GM19438 (cell line): ENCODE results near the gene DYTN.

Experiments
- ATAC-seq: cut with Tn5 transposase; IDR thresholded peaks from one replicate; pipeline ENCODE4 v1.9.1; 2021; ENCODE audit warnings: low read depth; ENCODE audit not compliant: unreplicated experiment

The DYTN gene

DNA sequence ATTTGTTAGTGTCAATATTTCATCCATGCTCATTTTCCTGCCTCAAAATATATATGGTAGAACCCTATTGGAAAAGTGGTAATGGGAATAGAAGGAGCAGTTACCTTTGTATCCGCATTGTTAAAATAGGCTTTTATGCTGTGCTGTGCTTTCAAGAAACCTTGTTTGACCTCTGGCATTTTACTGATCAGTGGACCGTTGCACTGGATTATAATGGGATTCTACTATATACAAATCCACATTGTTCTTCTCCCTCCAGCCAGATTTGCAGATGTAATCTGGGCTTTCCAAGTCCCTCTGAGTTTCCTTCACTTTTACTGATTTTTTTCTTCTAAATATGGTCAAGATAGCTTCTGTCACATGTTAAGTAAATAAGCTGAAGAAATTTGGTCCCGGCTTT lies 99.2 kb downstream of the DYTN start:
- ATAC-seq: no peak

DNA sequence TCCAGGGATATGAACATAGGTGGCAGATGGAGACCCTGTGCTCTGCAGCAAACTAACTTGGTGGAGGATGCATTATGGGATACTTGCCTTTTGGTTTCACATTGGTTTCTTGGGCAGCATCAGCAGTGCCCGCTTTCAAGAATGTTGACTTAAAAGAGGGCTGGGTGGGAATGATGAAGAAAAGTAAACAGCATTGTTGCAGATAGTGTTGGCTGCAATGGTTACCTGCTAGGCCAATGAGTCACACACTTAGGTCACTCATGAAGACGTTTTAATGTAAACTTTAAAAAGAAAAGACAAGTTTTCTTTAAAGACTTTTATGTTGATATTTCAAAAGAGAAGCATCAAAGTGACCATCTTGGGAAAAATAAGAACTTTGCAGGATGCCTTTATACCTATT lies 102.0 kb downstream of the DYTN start:
- ATAC-seq: no peak

DNA sequence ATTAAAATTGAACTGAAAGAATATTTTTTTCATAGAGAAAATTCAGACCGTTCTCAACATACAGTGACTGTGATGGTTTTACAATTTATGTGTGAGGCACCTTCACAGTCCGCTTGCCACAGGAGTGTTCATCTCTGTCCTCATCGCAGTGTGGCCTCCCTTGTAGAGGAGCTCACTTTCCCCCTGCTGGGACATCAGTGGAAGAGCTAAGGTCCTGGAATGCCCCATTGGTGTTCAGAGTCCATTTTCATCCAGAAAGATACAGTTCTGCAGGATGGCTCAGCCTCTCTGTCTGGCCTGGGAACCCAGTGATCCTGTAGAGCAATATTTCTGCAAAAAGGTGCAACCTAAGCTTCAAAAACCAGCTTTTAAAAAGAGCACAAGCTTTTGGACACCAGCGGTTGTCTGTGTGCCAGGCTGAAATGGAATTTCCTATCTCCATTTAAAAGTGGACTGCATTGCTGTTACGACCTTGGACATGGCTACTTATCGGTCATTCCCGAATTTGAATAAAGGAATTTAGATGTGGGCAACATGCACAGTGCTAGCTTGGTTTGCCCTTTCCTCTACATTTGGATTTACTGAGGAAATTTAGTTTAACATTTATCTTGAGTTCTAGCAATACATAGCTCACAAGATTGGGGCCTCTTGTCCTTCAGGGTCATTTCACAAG lies 102.6 kb downstream of the DYTN start:
- ATAC-seq: no peak

DNA sequence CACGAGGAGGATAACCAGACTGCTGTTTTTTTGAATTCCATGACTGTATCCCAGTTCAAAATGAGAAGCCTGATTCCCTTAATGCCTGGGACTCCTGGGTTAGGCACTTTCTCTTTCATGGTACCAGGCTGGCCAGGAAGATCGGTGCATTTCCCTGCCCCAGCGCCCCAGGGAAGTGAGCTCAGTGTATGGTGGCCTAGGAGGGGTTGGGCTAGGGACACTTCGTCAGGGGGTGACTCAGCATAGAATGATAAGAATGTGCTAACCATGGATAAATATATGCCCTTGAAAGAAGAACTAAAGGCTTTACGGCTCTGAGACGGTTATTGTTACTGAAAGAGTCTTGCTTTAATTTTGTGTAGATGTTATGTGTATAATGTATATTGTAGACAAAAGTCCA lies 103.4 kb downstream of the DYTN start:
- no peak for ATAC-seq

GRCh38 chr2:206611736-206612135 lies 106.5 kb downstream of the DYTN start:
- ATAC-seq: no peak

- no peak for ATAC-seq
Observed at GRCh38 chr2:206611191-206611590, 107.0 kb downstream of the DYTN start.

- ATAC-seq: no peak
Observed at GRCh38 chr2:206610451-206610850, 107.7 kb downstream of the DYTN start.

- ATAC-seq: no peak
Observed at GRCh38 chr2:206603243-206603642, 115.0 kb downstream of the DYTN start.
